Keratinocyte (primary cell): ENCODE measurements around the gene ANGPTL2. TPM values are rescaled to one million over a fixed set of nuclear protein-coding genes. Genes with fewer than 3 reads are reported as not detected.

Experiments
- DNase-seq: peaks from one replicate; pipeline ENCODE4 v3.0.0-alpha.2; 2011; ENCODE audit warnings: low read depth, missing footprints, low spot score
- FAIRE-seq: peaks from 2 replicates; lab custom pipeline; 2011; peaks lifted over from hg19 to GRCh38; lab: Jason Lieb, UNC
- H2AFZ ChIP-seq: 2 replicates; pipeline ENCODE4 v1.6.0; 2012; ENCODE audit warnings: low read length, control low read depth, inconsistent platforms; ENCODE audit not compliant: control insufficient read depth
- H3K27ac ChIP-seq: 2 replicates; pipeline ENCODE4 v1.5.1; 2011; ENCODE audit warnings: low read length; ENCODE audit not compliant: control insufficient read depth, insufficient read depth
- H3K27me3 ChIP-seq: 3 replicates; pipeline ENCODE4 v1.6.0; 2011; ENCODE audit warnings: low read length; ENCODE audit not compliant: control insufficient read depth, insufficient read depth; ENCODE audit errors: extremely low read depth
- H3K36me3 ChIP-seq, 2 experiments: 2 replicates in 1 of 2; 3 replicates in 1 of 2; pipeline ENCODE4 v1.5.1; 2011; ENCODE audit warnings: low read length in 2 of 2, mild to moderate bottlenecking in 1 of 2; ENCODE audit not compliant: control insufficient read depth in 2 of 2, insufficient read depth in 2 of 2; ENCODE audit errors: extremely low read depth in 1 of 2
- H3K4me1 ChIP-seq: 3 replicates; pipeline ENCODE4 v1.5.1; 2011; ENCODE audit warnings: low read length; ENCODE audit not compliant: control insufficient read depth, insufficient read depth; ENCODE audit errors: extremely low read depth
- H3K4me2 ChIP-seq: 3 replicates; pipeline ENCODE4 v1.6.0; 2011; ENCODE audit warnings: low read depth, low read length; ENCODE audit not compliant: control insufficient read depth, insufficient read depth; ENCODE audit errors: extremely low read depth
- H3K4me3 ChIP-seq, 3 experiments: fragments of 200-600 bp in 1 of 3; sonication (generic) in 1 of 3; 2 replicates in 2 of 3; 3 replicates in 1 of 3; pipeline ENCODE4 v1.5.1; 2011 to 2016; ENCODE audit warnings: low read length in 3 of 3, mild to moderate bottlenecking in 3 of 3, control low read depth in 2 of 3, inconsistent platforms in 1 of 3, low read depth in 1 of 3, mixed read lengths in 1 of 3, mixed run types in 1 of 3, moderate library complexity in 1 of 3; ENCODE audit not compliant: control insufficient read depth in 2 of 3, insufficient read depth in 2 of 3; ENCODE audit errors: extremely low read depth in 1 of 3
- H3K79me2 ChIP-seq: 2 replicates; pipeline ENCODE4 v1.6.0; 2012; ENCODE audit warnings: low read length; ENCODE audit not compliant: control insufficient read depth, insufficient read depth
- H3K9ac ChIP-seq: 3 replicates; pipeline ENCODE4 v1.6.0; 2011; ENCODE audit warnings: low read length; ENCODE audit not compliant: control insufficient read depth, insufficient read depth; ENCODE audit errors: extremely low read depth
- H3K9me1 ChIP-seq: 3 replicates; pipeline ENCODE4 v1.6.0; 2011; ENCODE audit warnings: low read length; ENCODE audit not compliant: control insufficient read depth, insufficient read depth; ENCODE audit errors: extremely low read depth
- H3K9me3 ChIP-seq: 2 replicates; pipeline ENCODE4 v1.5.1; 2012; ENCODE audit warnings: low read depth, low read length; ENCODE audit not compliant: control insufficient read depth
- H4K20me1 ChIP-seq: 3 replicates; pipeline ENCODE4 v1.6.0; 2011; ENCODE audit warnings: low read length; ENCODE audit not compliant: control insufficient read depth, insufficient read depth; ENCODE audit errors: extremely low read depth
- CTCF ChIP-seq, 3 experiments: IDR thresholded peaks in 1 of 3; conservative IDR thresholded peaks in 1 of 3; optimal IDR thresholded peaks in 1 of 3; 2 replicates in 2 of 3; 3 replicates in 1 of 3; pipeline versions ENCODE3 to v1.5.1; 2011; ENCODE audit warnings: low read length in 3 of 3, mild to moderate bottlenecking in 3 of 3, moderate library complexity in 2 of 3, control low read depth in 1 of 3, inconsistent platforms in 1 of 3; ENCODE audit not compliant: insufficient read depth in 2 of 3; ENCODE audit errors: extremely low read depth in 1 of 3
- EZH2 ChIP-seq: IDR thresholded peaks from one replicate; pipeline ENCODE4 v1.6.1; 2012; ENCODE audit warnings: inconsistent platforms, mild to moderate bottlenecking, low read length, moderate library complexity
- dilution Hi-C: fragments of 300-500 bp; cut with MboI; formaldehyde crosslinking; loops from one replicate; pipeline ENCODE4 v1.7.0; 2020; ENCODE audit warnings: low sequenced_read_pairs; ENCODE audit not compliant: extremely low pct_ligation_motif_present
- polyA plus RNA-seq, 5 experiments: library from polyadenylated mRNA; depleted of rRNA in 3 of 5; stranded (reverse) in 3 of 5; stranded (forward) in 1 of 5; unstranded in 1 of 5; fragments of >200 nt; gene quantifications; 1 replicate in 1 of 5; 2 replicates in 3 of 5; 3 replicates in 1 of 5; pipeline versions ENCODE4 v1.2.1 to v1.2.3, GENCODE V29; 2011 to 2012; ENCODE audit warnings: missing spikeins in 2 of 5, low read depth in 1 of 5, low replicate concordance in 1 of 5

ANGPTL2 gene
- polyA plus RNA-seq, 1 donor (not counting 4 experiments of a cell fraction or from before 2014, with no cell fraction given), result 0.18 TPM

- Histone ChIP-seq H3K9me1 (no peaks in the 10 kb centered on the region), H3K9me3 (no peaks in the 10 kb centered on the region), H3K4me2 (no peak overlapping the region), H3K9ac (no peak overlapping the region), H4K20me1 (no peaks in the 10 kb centered on the region), H3K27me3 (peaks cover 6% of the 10 kb centered on the region), H3K79me2 (no peaks in the 10 kb centered on the region), H3K4me1 (peaks cover 4% of the 10 kb centered on the region), H3K27ac (no peak overlapping the region), H3K36me3 (no peaks in the 10 kb centered on the region), H3K4me3 (no peak overlapping the region), H2AFZ (no peak overlapping the region)
- dilution Hi-C loops, result no loop called here
- TF ChIP-seq EZH2 (no peak), CTCF (optimal IDR thresholded peaks at IDR 0.05 in 1 of 3, IDR thresholded peaks at IDR 0.05 in 1 of 3, conservative IDR thresholded peaks at IDR 0.05 in 1 of 3; ENCODE audit: extremely low read depth in 1 of 3, insufficient read depth in 2 of 3, low read length in 3 of 3) (no peak)
- FAIRE-seq, result no peak
- no peak for DNase-seq
These were observed 16.0 kb upstream of the ANGPTL2 start for GRCh38 chr9:127138444-127138843.

DNA sequence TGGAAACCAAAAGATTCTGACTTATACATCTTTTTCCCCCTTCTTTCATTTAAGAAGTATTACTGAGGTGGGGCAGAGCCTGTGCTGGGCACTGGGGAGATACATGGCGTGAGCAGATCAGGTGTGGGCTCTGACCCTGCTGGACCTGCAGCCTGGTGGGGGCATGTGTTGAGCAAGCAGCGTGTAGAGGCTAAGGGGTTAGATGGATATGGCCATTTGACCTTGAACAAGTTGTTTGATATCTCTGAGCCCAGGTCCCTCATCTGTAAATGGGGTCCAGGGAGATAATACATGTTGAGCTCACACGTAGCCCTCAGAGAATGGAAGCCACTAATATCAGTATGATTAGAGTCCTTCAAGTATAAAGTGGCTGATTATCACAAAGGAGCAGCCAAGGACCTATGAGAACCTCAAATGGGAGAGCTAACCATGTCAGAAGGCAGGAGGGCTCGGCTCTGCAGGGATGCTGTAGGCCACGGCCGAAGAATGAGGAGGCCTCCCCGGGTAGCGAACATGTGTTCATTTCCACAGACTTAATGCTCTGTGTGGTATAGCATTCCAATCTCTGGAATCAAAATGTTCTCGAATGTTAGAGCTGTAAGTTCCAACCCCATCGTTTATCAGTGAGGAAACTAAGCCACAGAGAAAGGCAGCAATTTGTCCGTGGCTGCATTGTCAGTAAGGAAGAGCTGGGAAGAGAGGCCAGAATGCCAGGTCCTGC, 15.4 kb upstream of the ANGPTL2 start:
- no peaks in the 10 kb centered on the region for H3K9me1 ChIP-seq
- no peak overlapping the region for H3K4me3 ChIP-seq
- no peaks in the 10 kb centered on the region for H4K20me1 ChIP-seq
- no peaks in the 10 kb centered on the region for H3K36me3 ChIP-seq
- no peak overlapping the region for H3K27ac ChIP-seq
- no peaks in the 10 kb centered on the region for H3K79me2 ChIP-seq
- H3K9ac ChIP-seq, result no peak overlapping the region
- no peak overlapping the region for H3K4me2 ChIP-seq
- DNase-seq (no peak), FAIRE-seq (no peak)
- TF ChIP-seq EZH2 (no peak), CTCF (optimal IDR thresholded peaks at IDR 0.05 in 1 of 3, IDR thresholded peaks at IDR 0.05 in 1 of 3, conservative IDR thresholded peaks at IDR 0.05 in 1 of 3; ENCODE audit: extremely low read depth in 1 of 3, insufficient read depth in 2 of 3, low read length in 3 of 3) (no peak)
- H3K9me3 ChIP-seq, result no peaks in the 10 kb centered on the region
- peaks cover 4% of the 10 kb centered on the region for H3K4me1 ChIP-seq
- H3K27me3 ChIP-seq, result peaks cover 6% of the 10 kb centered on the region
- H2AFZ ChIP-seq, result no peak overlapping the region
- dilution Hi-C loops, result no loop called here
